HG02571 (cell line): ENCODE results near the gene GALK1.
"Not testable (repeated sequence)": the region's sequence is repeated elsewhere in the genome, so short reads cannot be mapped to it uniquely, and the experiment has no call there.

Experiments used
- ATAC-seq: cut with Tn5 transposase; IDR thresholded peaks from one replicate; pipeline ENCODE4 v1.9.1; 2021; ENCODE audit warnings: mild to moderate bottlenecking, moderate library complexity; ENCODE audit not compliant: unreplicated experiment

Gene GALK1

GRCh38 chr17:75784473-75785015 is 19.6 kb upstream of the GALK1 start, which contains the start of gene UNK:
TSS of gene UNK (plus strand) at chr17:75784806. CDS start at chr17:75784881, 75 bp downstream.
- peak; percentile 58 for ATAC-seq

GRCh38 chr17:75783803-75784472 is 18.9 kb upstream of the GALK1 start:
- ATAC-seq = peak; percentile 0

GRCh38 chr17:75783069-75783783 is 18.2 kb upstream of the GALK1 start:
- ATAC-seq = no peak

DNA sequence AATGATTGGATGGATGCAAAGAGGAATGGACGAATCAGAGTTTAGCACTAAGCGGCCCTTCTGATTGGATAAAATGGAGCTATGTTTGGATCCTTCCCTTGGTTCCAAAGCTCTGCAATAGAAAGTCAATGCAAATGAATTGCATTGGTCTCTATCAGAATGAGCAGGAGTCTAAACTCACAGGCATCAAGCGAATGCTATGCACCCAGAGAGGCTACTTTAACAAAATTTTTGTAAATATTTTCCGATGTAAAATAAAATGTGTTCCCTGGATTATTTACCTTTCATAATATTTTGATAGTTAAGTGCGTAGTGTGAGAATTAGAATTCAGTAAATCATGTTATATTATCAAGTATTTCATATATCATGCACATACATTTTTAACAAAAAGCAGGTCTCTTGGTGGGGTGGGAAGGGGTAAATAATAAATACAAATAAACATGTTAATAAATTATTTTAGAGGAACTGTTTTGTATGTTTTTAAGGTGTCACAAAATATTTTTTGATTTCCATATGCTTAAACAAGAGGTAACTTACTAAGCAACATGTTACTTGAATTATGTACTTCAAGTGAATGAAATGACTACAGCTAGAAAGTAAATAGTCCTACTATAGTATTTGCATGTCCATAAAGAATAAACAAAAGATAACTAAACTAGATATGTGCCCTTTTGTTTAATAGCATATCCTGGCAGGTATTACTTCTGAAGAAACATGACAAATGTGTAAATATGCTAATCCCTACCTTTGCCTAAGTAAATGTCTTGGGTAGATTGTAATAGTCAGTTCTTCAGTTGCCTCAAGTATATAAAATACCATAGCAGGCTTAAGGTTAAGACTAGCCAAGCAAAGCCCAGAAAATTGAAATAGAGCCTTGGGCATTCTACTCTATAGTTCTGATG is 15.2 kb upstream of the GALK1 start:
- ATAC-seq = no peak

- peak; percentile 63 for ATAC-seq
Measured at GRCh38 chr17:75779250-75779986, 14.4 kb upstream of the GALK1 start.

DNA sequence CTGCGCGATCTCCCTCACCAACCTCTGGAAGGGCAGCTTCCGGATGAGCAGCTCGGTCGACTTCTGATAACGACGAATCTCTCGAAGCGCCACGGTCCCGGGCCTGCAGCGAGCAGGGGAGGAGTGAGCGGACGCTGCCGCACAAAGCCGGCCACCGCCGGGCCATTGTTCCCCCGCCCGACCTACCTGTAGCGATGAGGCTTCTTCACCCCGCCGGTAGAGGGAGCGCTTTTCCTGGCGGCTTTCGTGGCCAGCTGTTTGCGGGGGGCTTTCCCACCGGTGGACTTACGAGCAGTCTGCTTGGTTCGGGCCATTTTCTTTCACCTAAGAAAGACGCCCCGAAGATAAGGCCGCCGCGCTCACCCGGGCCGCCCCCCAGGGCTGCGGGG is 13.9 kb upstream of the GALK1 start:
- ATAC-seq = peak; percentile 15

DNA sequence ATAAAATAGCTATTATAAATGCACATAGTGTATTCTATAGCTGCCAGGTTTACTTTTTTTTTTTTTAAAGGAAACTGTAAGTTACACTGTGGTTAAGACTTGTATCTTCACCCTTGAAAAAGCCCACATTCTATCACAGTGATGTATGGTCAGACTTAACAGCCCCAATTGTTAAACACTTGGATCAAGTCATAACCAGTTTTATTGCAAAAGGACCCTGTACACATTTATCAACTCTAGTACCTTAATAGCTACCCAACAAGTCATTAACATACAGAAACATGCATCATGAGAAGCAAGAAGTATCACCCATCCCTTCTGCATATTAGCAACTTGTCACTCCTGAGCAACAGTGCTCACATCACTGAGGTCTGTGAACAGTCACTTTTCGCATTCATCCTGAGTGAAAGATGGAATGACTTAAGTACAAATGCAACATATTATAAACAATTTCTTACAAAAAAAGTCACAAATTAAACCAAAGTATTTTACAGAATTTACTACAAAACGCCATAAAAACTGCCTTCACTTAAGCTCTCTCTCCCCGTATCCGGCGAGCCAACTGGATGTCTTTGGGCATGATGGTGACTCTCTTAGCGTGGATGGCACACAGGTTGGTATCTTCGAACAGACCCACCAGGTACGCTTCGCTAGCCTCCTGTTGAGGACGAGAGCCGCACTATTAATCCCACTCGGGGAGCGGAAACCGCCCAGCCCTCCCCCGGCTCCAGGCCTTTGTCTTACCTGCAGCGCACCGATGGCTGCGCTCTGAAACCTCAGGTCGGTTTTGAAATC is 13.3 kb upstream of the GALK1 start:
- not testable (repeated sequence) for ATAC-seq

- no peak for ATAC-seq
Measured at GRCh38 chr17:75777296-75777922, 12.4 kb upstream of the GALK1 start.

- no peak for ATAC-seq
Measured at GRCh38 chr17:75776386-75777295, 11.6 kb upstream of the GALK1 start.

- ATAC-seq = no peak
Measured at GRCh38 chr17:75774991-75775668, 10.1 kb upstream of the GALK1 start.

DNA sequence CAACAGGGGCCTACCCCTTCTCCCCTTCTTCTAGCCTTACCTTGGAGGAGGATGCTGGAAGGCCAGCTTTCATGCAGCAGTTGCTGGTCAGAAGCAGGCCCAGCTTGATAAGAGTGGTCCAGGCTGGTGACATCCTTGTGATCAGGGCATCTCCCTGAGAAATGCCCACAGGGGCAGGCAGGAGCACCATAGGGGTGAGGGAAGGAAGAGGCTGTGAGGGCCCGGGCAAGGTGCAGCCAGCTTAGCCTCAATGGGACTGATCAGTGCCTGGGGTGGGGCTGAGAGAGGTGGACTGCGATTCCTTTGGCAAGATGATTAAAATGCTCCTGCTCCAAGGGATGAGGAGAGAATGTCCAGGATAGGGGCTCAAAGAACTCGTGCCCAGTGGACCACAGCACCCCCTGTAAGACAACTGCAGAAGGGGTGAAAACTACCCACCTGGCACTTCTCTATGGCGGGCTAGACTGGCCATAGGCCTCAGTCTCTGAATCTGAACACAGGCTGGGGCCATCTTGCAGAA is 9.5 kb upstream of the GALK1 start:
- ATAC-seq = no peak

GRCh38 chr17:75773808-75774470 is 8.9 kb upstream of the GALK1 start:
- no peak for ATAC-seq

DNA sequence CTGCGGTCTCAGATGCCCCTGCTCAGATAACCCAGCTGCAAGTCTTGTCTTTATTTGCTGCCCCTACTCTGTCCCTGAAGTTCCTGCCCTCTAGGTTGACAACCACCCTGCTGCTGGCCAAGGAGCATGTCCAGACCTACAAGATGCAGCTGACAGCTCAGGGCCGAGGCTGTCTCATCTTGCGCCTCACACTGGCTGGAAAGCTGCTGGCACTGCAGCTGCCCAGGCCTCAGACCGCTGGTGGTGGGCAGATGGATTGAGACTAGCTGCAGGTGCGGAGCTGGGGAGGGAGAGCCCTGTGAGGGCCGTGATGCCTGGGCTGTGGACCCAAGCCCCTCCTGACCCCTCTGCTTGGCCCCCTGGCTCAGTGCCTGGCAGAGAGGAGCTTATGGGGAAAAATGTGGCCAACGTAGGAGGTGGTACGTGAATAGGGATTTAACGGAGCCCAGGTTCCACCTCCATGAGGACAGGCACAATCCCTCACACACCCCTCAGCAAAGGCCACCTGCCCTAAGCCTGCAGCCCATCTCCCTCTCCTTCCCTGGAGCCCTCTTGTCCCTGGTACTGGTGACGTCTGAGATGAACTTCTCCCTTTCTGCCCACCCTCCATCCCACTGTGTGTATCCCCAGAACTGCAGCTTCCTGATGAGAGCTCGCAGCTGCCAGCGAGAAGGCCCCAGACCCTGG is 8.3 kb upstream of the GALK1 start:
- no peak for ATAC-seq

GRCh38 chr17:75771334-75772281 is 6.6 kb upstream of the GALK1 start:
- no peak for ATAC-seq

GRCh38 chr17:75769536-75769935 is 4.5 kb upstream of the GALK1 start:
- ATAC-seq = no peak
